Retinal pigment epithelial cell (primary cell): ENCODE data around the gene ST8SIA1.

ENCODE experiments used
- DNase-seq: peaks from one replicate; pipeline ENCODE4 v3.0.0-alpha.2; 2010; ENCODE audit warnings: low read depth
- H3K4me3 ChIP-seq: 2 replicates; pipeline ENCODE4 v1.5.1; 2011; ENCODE audit warnings: mild to moderate bottlenecking, low read length, control low read depth, moderate library complexity
- CTCF ChIP-seq: conservative IDR thresholded peaks from 2 replicates; pipeline ENCODE4 v1.5.1; 2011; ENCODE audit warnings: low read depth, low read length, control low read depth, inconsistent platforms

Gene ST8SIA1

GRCh38 chr12:22313286-22313962 is 21.1 kb downstream of the ST8SIA1 start:
- H3K4me3 ChIP-seq = no peak overlapping the region
- DNase-seq = no peak
- TF ChIP-seq CTCF = no peak

- no peak for TF ChIP-seq CTCF
- H3K4me3 ChIP-seq = no peak overlapping the region
- DNase-seq = peak; percentile 81
Observed at GRCh38 chr12:22312336-22312735, 22.2 kb downstream of the ST8SIA1 start.

- DNase-seq = no peak
- no peak for TF ChIP-seq CTCF
- H3K4me3 ChIP-seq = no peak overlapping the region
Observed at GRCh38 chr12:22310709-22311108, 23.8 kb downstream of the ST8SIA1 start.

GRCh38 chr12:22310275-22310674 is 24.2 kb downstream of the ST8SIA1 start:
- no peak for DNase-seq
- no peak for TF ChIP-seq CTCF
- H3K4me3 ChIP-seq = no peak overlapping the region

GRCh38 chr12:22307811-22308210 is 26.7 kb downstream of the ST8SIA1 start:
- no peak overlapping the region for H3K4me3 ChIP-seq
- no peak for TF ChIP-seq CTCF
- DNase-seq = no peak

- no peak for TF ChIP-seq CTCF
- no peak overlapping the region for H3K4me3 ChIP-seq
- no peak for DNase-seq
Observed at GRCh38 chr12:22306311-22306710, 28.2 kb downstream of the ST8SIA1 start.

- no peak overlapping the region for H3K4me3 ChIP-seq
- no peak for TF ChIP-seq CTCF
- no peak for DNase-seq
Observed at GRCh38 chr12:22304341-22304740, 30.2 kb downstream of the ST8SIA1 start.
